Measurements from ENCODE around the gene CAPZB. TPM values are rescaled to one million over a fixed set of nuclear protein-coding genes. Genes with fewer than 3 reads are reported as not detected.

The CAPZB gene
- total RNA-seq, 1 donor from 2014 or later = 334 TPM

- H3K4me3 Mint-ChIP-seq = no peak overlapping the region
- ATAC-seq (ENCODE audit: low read depth) (no peak), DNase-seq (no peak)
- no peaks in the 10 kb centered on the region for H3K9me3 Mint-ChIP-seq
- peaks cover 11% of the 10 kb centered on the region for H3K4me1 Mint-ChIP-seq
- TF ChIP-seq CTCF (IDR thresholded peaks at IDR 0.05) = no peak
- POLR2A ChIA-PET = no interaction called here
- intact Hi-C loops (cut with micrococcal nuclease) = loop anchor here (10.0 kb wide), 1 partner anchor 46 kb away; no protein-coding TSS in a partner anchor
- CTCF ChIA-PET = interaction anchor here (1.0 kb wide), 1 partner anchor 42 kb away, joined by 3 read pairs; no protein-coding TSS in a partner anchor
- no peaks in the 10 kb centered on the region for H3K27me3 Mint-ChIP-seq
- peaks cover 77% of the 10 kb centered on the region for H3K36me3 Mint-ChIP-seq (ENCODE audit: low read depth)
- no peak overlapping the region for H3K27ac Mint-ChIP-seq
These were observed 136.7 kb downstream of the CAPZB start for GRCh38 chr1:19348441-19349198.

GRCh38 chr1:19347533-19348172 lies 137.7 kb downstream of the CAPZB start:
- no peaks in the 10 kb centered on the region for H3K9me3 Mint-ChIP-seq
- H3K4me3 Mint-ChIP-seq = no peak overlapping the region
- ChIA-PET POLR2A (no interaction called here), CTCF (interaction anchor here (1.5 kb wide), 1 partner anchor 234 kb away, joined by 3 read pairs; no protein-coding TSS in a partner anchor)
- peaks cover 77% of the 10 kb centered on the region for H3K36me3 Mint-ChIP-seq (ENCODE audit: low read depth)
- ATAC-seq (ENCODE audit: low read depth) = no peak
- TF ChIP-seq CTCF (IDR thresholded peaks at IDR 0.05) = no peak
- H3K27ac Mint-ChIP-seq = no peak overlapping the region
- H3K27me3 Mint-ChIP-seq = no peaks in the 10 kb centered on the region
- H3K4me1 Mint-ChIP-seq = peaks cover 11% of the 10 kb centered on the region
- no peak for DNase-seq
- intact Hi-C loops (cut with micrococcal nuclease) = loop anchor here (10.0 kb wide), 1 partner anchor 47 kb away; no protein-coding TSS in a partner anchor

GRCh38 chr1:19346026-19346425 lies 139.3 kb downstream of the CAPZB start:
- intact Hi-C loops (cut with micrococcal nuclease) = loop anchor here (10.0 kb wide), 1 partner anchor 49 kb away; no protein-coding TSS in a partner anchor
- Mint-ChIP-seq H3K4me1 (peaks cover 11% of the 10 kb centered on the region), H3K36me3 (ENCODE audit: low read depth) (peaks cover 76% of the 10 kb centered on the region), H3K9me3 (no peaks in the 10 kb centered on the region), H3K27ac (no peak overlapping the region), H3K4me3 (no peak overlapping the region), H3K27me3 (no peaks in the 10 kb centered on the region)
- ATAC-seq (ENCODE audit: low read depth) = no peak
- POLR2A ChIA-PET = no interaction called here
- CTCF ChIA-PET = interaction anchor here (0.8 to 1.5 kb wide), 3 partner anchors 192 to 315 kb away, joined by 3 to 4 read pairs (median 4); no protein-coding TSS in a partner anchor
- DNase-seq = no peak
- no peak for TF ChIP-seq CTCF (IDR thresholded peaks at IDR 0.05)

- no peak for TF ChIP-seq CTCF (IDR thresholded peaks at IDR 0.05)
- Mint-ChIP-seq H3K36me3 (ENCODE audit: low read depth) (peaks cover 81% of the 10 kb centered on the region), H3K9me3 (no peaks in the 10 kb centered on the region), H3K4me3 (no peak overlapping the region), H3K4me1 (peaks cover 11% of the 10 kb centered on the region), H3K27ac (no peak overlapping the region), H3K27me3 (no peaks in the 10 kb centered on the region)
- DNase-seq = no peak
- ChIA-PET CTCF (interaction anchor here (0.8 to 2.2 kb wide), 4 partner anchors 192 to 315 kb away, joined by 3 to 6 read pairs (median 4); no protein-coding TSS in a partner anchor), POLR2A (no interaction called here)
- intact Hi-C loops (cut with micrococcal nuclease) = loop anchor here (10.0 kb wide), 1 partner anchor 49 kb away; no protein-coding TSS in a partner anchor
- no peak for ATAC-seq (ENCODE audit: low read depth)
These were observed 139.9 kb downstream of the CAPZB start for GRCh38 chr1:19345391-19345790.

GRCh38 chr1:19344831-19345230 lies 140.5 kb downstream of the CAPZB start:
- Mint-ChIP-seq H3K4me3 (no peak overlapping the region), H3K4me1 (peaks cover 11% of the 10 kb centered on the region), H3K27me3 (no peaks in the 10 kb centered on the region), H3K27ac (no peak overlapping the region), H3K9me3 (no peaks in the 10 kb centered on the region), H3K36me3 (ENCODE audit: low read depth) (peaks cover 77% of the 10 kb centered on the region)
- DNase-seq (no peak), ATAC-seq (ENCODE audit: low read depth) (no peak)
- ChIA-PET CTCF (interaction anchor here (1.6 to 2.2 kb wide), 2 partner anchors 266 to 306 kb away, joined by 3 to 6 read pairs; no protein-coding TSS in a partner anchor), POLR2A (no interaction called here)
- TF ChIP-seq CTCF (IDR thresholded peaks at IDR 0.05) = no peak
- intact Hi-C loops (cut with micrococcal nuclease) = loop anchor here (1.0 to 10.0 kb wide), 3 partner anchors 50 to 306 kb away; no protein-coding TSS in a partner anchor
